Ovary (tissue), 3 donors: ENCODE results near the gene NCF4.

Source experiments
- CTCF ChIP-seq, 3 donors: fragments of 450-650 bp in 2 of 3; fragments of 200-600 bp in 1 of 3; IDR thresholded peaks; one replicate each; pipeline versions ENCODE4 v1.5.1 to v1.8.0; 2016 to 2022; ENCODE audit warnings: antibody characterized with exemption in 3 of 3, mild to moderate bottlenecking in 1 of 3
- POLR2A ChIP-seq: fragments of 450-650 bp; IDR thresholded peaks from one replicate; pipeline ENCODE4 v1.6.1; 2017; ENCODE audit warnings: antibody characterized with exemption, mild to moderate bottlenecking, moderate library complexity
- donor health status: DM: no; HTN: no; CAD: no.

GRCh38 chr22:36870250-36870649 lies 9.4 kb downstream of the NCF4 start:
- TF ChIP-seq CTCF (IDR thresholded peaks at IDR 0.05) (no peak), POLR2A (no peak)
